Naive thymus-derived CD4-positive, alpha-beta T cell (primary cell): Measurements from ENCODE around the gene RTP5. TPM values are rescaled to one million over a fixed set of nuclear protein-coding genes. Genes with fewer than 3 reads are reported as not detected.

Experiments used
- ATAC-seq: fragments of 150-1000 bp; cut with Tn5 transposase; 2 replicates; pipeline ENCODE4 v1.10.0; 2021; ENCODE audit warnings: mild to moderate bottlenecking, moderate library complexity
- CTCF ChIA-PET: fragments of 350-600 bp; sonication (Branson Sonifier 250); formaldehyde crosslinking; loops from one replicate; lab custom pipeline; 2021; ENCODE audit warnings: antibody characterized with exemption; lab: Charles Lee
- POLR2A ChIA-PET: fragments of 350-600 bp; sonication (Branson Sonifier 250); formaldehyde crosslinking; loops from one replicate; lab custom pipeline; 2021; ENCODE audit warnings: antibody characterized with exemption, inconsistent platforms; lab: Charles Lee
- DNase-seq, 9 donors: peaks; one replicate each; pipeline versions ENCODE4 v3.0.0 to v3.0.0-alpha.2; 2020 to 2022; ENCODE audit warnings: mixed read lengths in 1 of 9
- H3K27ac ChIP-seq: one replicate; pipeline ENCODE4 v1.7.0; 2013; ENCODE audit warnings: mild to moderate bottlenecking, low read depth, low read length, moderate library complexity
- H3K27me3 ChIP-seq, 2 donors: one replicate each; pipeline ENCODE4 v1.7.0; 2013; ENCODE audit warnings: low read length in 2 of 2, mild to moderate bottlenecking in 2 of 2, moderate library complexity in 2 of 2; ENCODE audit not compliant: control insufficient read depth in 2 of 2, insufficient read depth in 2 of 2
- H3K36me3 ChIP-seq, 3 experiments: 1 replicate in 2 of 3; 2 replicates in 1 of 3; pipeline ENCODE4 v1.7.0; 2013; ENCODE audit warnings: low read length in 3 of 3, mild to moderate bottlenecking in 3 of 3, moderate library complexity in 1 of 3; ENCODE audit not compliant: insufficient read depth in 3 of 3, control insufficient read depth in 2 of 3
- H3K4me1 ChIP-seq, 2 donors: one replicate each; pipeline ENCODE4 v1.7.0; 2013; ENCODE audit warnings: low read length in 2 of 2, mild to moderate bottlenecking in 2 of 2, moderate library complexity in 1 of 2; ENCODE audit not compliant: control insufficient read depth in 2 of 2, insufficient read depth in 2 of 2
- H3K4me3 ChIP-seq: 2 replicates; pipeline ENCODE4 v1.7.0; 2013; ENCODE audit warnings: mild to moderate bottlenecking, low read length
- H3K9me3 ChIP-seq, 3 experiments: 1 replicate in 2 of 3; 2 replicates in 1 of 3; pipeline ENCODE4 v1.7.0; 2013; ENCODE audit warnings: low read length in 3 of 3; ENCODE audit not compliant: control insufficient read depth in 2 of 3
- H3K27ac Mint-ChIP-seq, 9 donors: one replicate each; pipeline ENCODE4 v1.8.0; 2020 to 2022; ENCODE audit warnings: mixed read lengths in 9 of 9, mild to moderate bottlenecking in 8 of 9, moderate library complexity in 5 of 9, inconsistent platforms in 2 of 9
- H3K27me3 Mint-ChIP-seq, 5 donors: one replicate each; pipeline ENCODE4 v1.8.0; 2021 to 2022; ENCODE audit warnings: mixed read lengths in 5 of 5, mild to moderate bottlenecking in 1 of 5
- H3K36me3 Mint-ChIP-seq, 5 donors: one replicate each; pipeline ENCODE4 v1.8.0; 2020 to 2022; ENCODE audit warnings: mixed read lengths in 5 of 5, mild to moderate bottlenecking in 3 of 5, inconsistent platforms in 1 of 5
- H3K4me1 Mint-ChIP-seq, 7 donors: one replicate each; pipeline ENCODE4 v1.8.0; 2020 to 2022; ENCODE audit warnings: mixed read lengths in 7 of 7, mild to moderate bottlenecking in 3 of 7, inconsistent platforms in 1 of 7
- H3K4me3 Mint-ChIP-seq, 10 donors: one replicate each; pipeline ENCODE4 v1.8.0; 2020 to 2022; ENCODE audit warnings: mild to moderate bottlenecking in 10 of 10, mixed read lengths in 10 of 10, moderate library complexity in 6 of 10, inconsistent platforms in 2 of 10
- H3K9me3 Mint-ChIP-seq, 11 donors: one replicate each; pipeline ENCODE4 v1.8.0; 2020 to 2022; ENCODE audit warnings: mixed read lengths in 11 of 11, mild to moderate bottlenecking in 4 of 11, inconsistent platforms in 1 of 11, moderate library complexity in 1 of 11
- intact Hi-C, 2 donors: fragments of 100-400 bp; cut with micrococcal nuclease; formaldehyde crosslinking; loops; one replicate each; pipeline ENCODE4 v1.15.1; 2023
- polyA plus RNA-seq, 2 donors: library from polyadenylated mRNA; unstranded; fragments of 300-500 nt; fragmentation: Illumina TruSeq; gene quantifications; one replicate each; pipeline ENCODE4 v1.2.3, GENCODE V29; 2021
- total RNA-seq, 6 experiments: library from RNA in 5 of 6; stranded (reverse) in 5 of 6; gene quantifications; 1 replicate in 5 of 6; 2 replicates in 1 of 6; pipeline ENCODE4 v1.2.3 and lab custom pipeline; 2021 to 2026

RTP5 gene
- total and polyA plus RNA-seq, 7 experiments from 2014 or later: 0.54 TPM; not detected in 6

GRCh38 chr2:241908686-241909420 lies 39.3 kb downstream of the RTP5 start:
- H3K4me1 Mint-ChIP-seq: peaks cover 0 to 2% (median 0%) of the 10 kb centered on the region in 7 donors
- DNase-seq (no peak), ATAC-seq (no peak)
- CTCF ChIA-PET: no interaction called here
- Histone ChIP-seq H3K36me3 (peaks cover 0 to 12% (median 0%) of the 10 kb centered on the region in 3 experiments), H3K27ac (no peak overlapping the region), H3K27me3 (no peaks in the 10 kb centered on the region), H3K9me3 (no peaks in the 10 kb centered on the region), H3K4me3 (no peak overlapping the region), H3K4me1 (no peaks in the 10 kb centered on the region)
- no peaks in the 10 kb centered on the region for H3K27me3 Mint-ChIP-seq
- H3K4me3 Mint-ChIP-seq: peak overlapping the region in 1 of 10 donors; percentile 34
- H3K9me3 Mint-ChIP-seq: peaks cover 0 to 12% (median 3%) of the 10 kb centered on the region in 11 donors
- H3K36me3 Mint-ChIP-seq: peaks cover 0 to 54% (median 33%) of the 10 kb centered on the region in 5 donors
- POLR2A ChIA-PET: no interaction called here
- H3K27ac Mint-ChIP-seq: no peak overlapping the region
- intact Hi-C loops: no loop called here

- Mint-ChIP-seq H3K27ac (no peak overlapping the region), H3K4me3 (no peak overlapping the region), H3K36me3 (peaks cover 0 to 56% (median 33%) of the 10 kb centered on the region in 5 donors), H3K27me3 (no peaks in the 10 kb centered on the region), H3K9me3 (peaks cover 0 to 12% (median 3%) of the 10 kb centered on the region in 11 donors), H3K4me1 (peaks cover 0 to 2% (median 0%) of the 10 kb centered on the region in 7 donors)
- no peak overlapping the region for H3K27ac ChIP-seq
- no peaks in the 10 kb centered on the region for H3K9me3 ChIP-seq
- H3K27me3 ChIP-seq: no peaks in the 10 kb centered on the region
- intact Hi-C loops: no loop called here
- peaks cover 0 to 12% (median 0%) of the 10 kb centered on the region in 3 experiments for H3K36me3 ChIP-seq
- POLR2A ChIA-PET: no interaction called here
- no peak overlapping the region for H3K4me3 ChIP-seq
- DNase-seq: no peak
- CTCF ChIA-PET: no interaction called here
- H3K4me1 ChIP-seq: no peaks in the 10 kb centered on the region
- ATAC-seq: no peak
Observed at GRCh38 chr2:241909769-241910168, 40.2 kb downstream of the RTP5 start.

- peaks cover 0 to 12% (median 0%) of the 10 kb centered on the region in 3 experiments for H3K36me3 ChIP-seq
- Mint-ChIP-seq H3K36me3 (peaks cover 0 to 53% (median 33%) of the 10 kb centered on the region in 5 donors), H3K4me3 (no peak overlapping the region), H3K4me1 (peaks cover 0 to 2% (median 0%) of the 10 kb centered on the region in 7 donors), H3K27ac (no peak overlapping the region), H3K9me3 (peaks cover 0 to 12% (median 3%) of the 10 kb centered on the region in 11 donors), H3K27me3 (no peaks in the 10 kb centered on the region)
- POLR2A ChIA-PET: interaction anchor here (0.7 kb wide), 1 partner anchor 14 kb away, joined by 3 read pairs; no protein-coding TSS in a partner anchor
- no peak for DNase-seq
- H3K9me3 ChIP-seq: no peaks in the 10 kb centered on the region
- intact Hi-C loops: no loop called here
- H3K4me1 ChIP-seq: no peaks in the 10 kb centered on the region
- no peak overlapping the region for H3K4me3 ChIP-seq
- H3K27ac ChIP-seq: no peak overlapping the region
- CTCF ChIA-PET: no interaction called here
- H3K27me3 ChIP-seq: no peaks in the 10 kb centered on the region
- ATAC-seq: no peak
Observed at GRCh38 chr2:241910604-241911520, 41.3 kb downstream of the RTP5 start.

GRCh38 chr2:241911551-241911950 lies 42.0 kb downstream of the RTP5 start:
- CTCF ChIA-PET: no interaction called here
- no peak overlapping the region for H3K27ac ChIP-seq
- peaks cover 0 to 54% (median 38%) of the 10 kb centered on the region in 5 donors for H3K36me3 Mint-ChIP-seq
- H3K4me1 Mint-ChIP-seq: peaks cover 0 to 4% (median 0%) of the 10 kb centered on the region in 7 donors
- peaks cover 0 to 12% (median 3%) of the 10 kb centered on the region in 11 donors for H3K9me3 Mint-ChIP-seq
- peaks cover 0 to 12% (median 0%) of the 10 kb centered on the region in 3 experiments for H3K36me3 ChIP-seq
- intact Hi-C loops: no loop called here
- POLR2A ChIA-PET: interaction anchor here (0.7 kb wide), 1 partner anchor 13 kb away, joined by 3 read pairs; no protein-coding TSS in a partner anchor
- no peak for DNase-seq
- H3K4me3 ChIP-seq: no peak overlapping the region
- H3K27me3 Mint-ChIP-seq: no peaks in the 10 kb centered on the region
- H3K4me1 ChIP-seq: no peaks in the 10 kb centered on the region
- ATAC-seq: no peak
- no peaks in the 10 kb centered on the region for H3K9me3 ChIP-seq
- no peak overlapping the region for H3K4me3 Mint-ChIP-seq
- no peaks in the 10 kb centered on the region for H3K27me3 ChIP-seq
- no peak overlapping the region for H3K27ac Mint-ChIP-seq

GRCh38 chr2:241912021-241912555 lies 42.6 kb downstream of the RTP5 start:
- H3K36me3 ChIP-seq: peaks cover 0 to 12% (median 0%) of the 10 kb centered on the region in 3 experiments
- peaks cover 0 to 4% (median 0%) of the 10 kb centered on the region in 7 donors for H3K4me1 Mint-ChIP-seq
- H3K9me3 ChIP-seq: no peaks in the 10 kb centered on the region
- intact Hi-C loops: no loop called here
- H3K4me3 Mint-ChIP-seq: no peak overlapping the region
- DNase-seq: no peak
- no peaks in the 10 kb centered on the region for H3K4me1 ChIP-seq
- H3K27ac ChIP-seq: no peak overlapping the region
- peaks cover 0 to 54% (median 35%) of the 10 kb centered on the region in 5 donors for H3K36me3 Mint-ChIP-seq
- ATAC-seq: no peak
- H3K27me3 Mint-ChIP-seq: no peaks in the 10 kb centered on the region
- no peak overlapping the region for H3K4me3 ChIP-seq
- H3K27ac Mint-ChIP-seq: no peak overlapping the region
- POLR2A ChIA-PET: no interaction called here
- peaks cover 0 to 12% (median 3%) of the 10 kb centered on the region in 11 donors for H3K9me3 Mint-ChIP-seq
- H3K27me3 ChIP-seq: no peaks in the 10 kb centered on the region
- CTCF ChIA-PET: no interaction called here

- no peak overlapping the region for H3K27ac ChIP-seq
- ChIA-PET POLR2A (no interaction called here), CTCF (no interaction called here)
- no peaks in the 10 kb centered on the region for H3K27me3 Mint-ChIP-seq
- H3K27me3 ChIP-seq: no peaks in the 10 kb centered on the region
- no peaks in the 10 kb centered on the region for H3K4me1 ChIP-seq
- intact Hi-C loops: no loop called here
- peaks cover 0 to 51% (median 38%) of the 10 kb centered on the region in 5 donors for H3K36me3 Mint-ChIP-seq
- H3K9me3 Mint-ChIP-seq: peaks cover 0 to 12% (median 3%) of the 10 kb centered on the region in 11 donors
- peaks cover 0 to 4% (median 0%) of the 10 kb centered on the region in 7 donors for H3K4me1 Mint-ChIP-seq
- H3K4me3 Mint-ChIP-seq: no peak overlapping the region
- no peak overlapping the region for H3K27ac Mint-ChIP-seq
- no peaks in the 10 kb centered on the region for H3K9me3 ChIP-seq
- H3K36me3 ChIP-seq: peaks cover 0 to 12% (median 0%) of the 10 kb centered on the region in 3 experiments
- ATAC-seq: no peak
- DNase-seq: no peak
- no peak overlapping the region for H3K4me3 ChIP-seq
Observed at GRCh38 chr2:241913703-241914102, 44.2 kb downstream of the RTP5 start.
